GM20431 (cell line): ENCODE results near the gene PCDH9.

ENCODE experiments used
- in situ Hi-C: fragments of 300-500 bp; cut with MseI, MboI; formaldehyde crosslinking; loops from one replicate; pipeline ENCODE4 v1.15.0; 2020; ENCODE audit warnings: low sequenced_read_pairs; ENCODE audit not compliant: unreplicated experiment

The PCDH9 gene

DNA sequence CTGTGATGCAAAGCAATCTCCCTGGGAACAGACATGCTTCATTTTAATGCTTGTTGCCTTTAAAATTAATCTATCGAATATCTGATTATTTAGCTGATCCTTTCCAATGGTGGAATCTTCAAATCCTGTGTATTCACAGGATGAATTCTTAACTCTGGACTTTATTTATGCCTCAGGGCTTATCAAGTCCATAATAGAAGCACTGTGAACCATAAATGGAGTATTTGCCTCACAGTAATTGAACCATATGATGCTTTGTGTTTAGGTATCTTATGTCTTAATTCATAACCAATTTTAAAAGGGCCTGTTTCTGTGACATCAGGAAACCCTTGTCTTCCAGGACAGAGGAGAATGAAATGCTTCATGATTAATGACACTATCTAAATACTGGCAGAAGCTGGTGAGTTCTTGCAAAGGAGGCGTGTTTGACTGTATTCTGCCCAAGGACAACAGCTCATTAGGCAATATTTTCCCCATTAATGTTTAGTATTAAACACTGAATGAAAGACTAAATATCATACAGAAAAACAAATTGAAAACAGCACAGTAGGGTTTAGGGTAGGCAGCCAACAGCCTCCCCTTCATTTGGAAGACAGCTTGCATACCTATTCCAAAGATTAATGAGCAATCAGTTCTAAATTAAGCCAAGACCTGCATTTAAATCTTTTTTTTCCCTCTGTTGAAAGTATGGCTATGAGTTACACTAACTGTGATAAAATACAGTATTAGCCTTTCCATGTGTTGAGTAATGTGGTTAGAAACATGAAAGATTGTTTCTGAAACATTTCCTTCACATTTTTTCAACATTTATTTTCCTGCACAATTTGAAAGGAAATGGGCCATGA, 709.4 kb downstream of the PCDH9 start:
- in situ Hi-C loops = no loop called here

DNA sequence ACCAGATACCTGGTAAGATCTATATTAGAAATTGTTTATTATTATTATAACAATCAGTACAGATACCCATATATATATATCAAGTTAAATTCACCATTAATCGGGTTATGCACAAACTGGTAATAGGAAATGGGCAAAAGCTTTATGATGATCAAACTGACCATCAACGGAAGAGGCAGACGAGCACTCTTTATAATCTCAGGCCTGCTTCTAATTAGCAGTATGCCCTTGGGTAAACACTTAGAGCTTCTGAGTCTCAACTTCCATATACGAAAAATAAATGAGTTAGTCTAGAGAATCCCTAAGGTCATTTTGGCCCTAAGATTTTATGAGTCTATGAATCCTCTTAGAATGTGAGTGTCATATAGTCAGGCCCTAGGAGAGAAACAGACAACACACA, 710.9 kb downstream of the PCDH9 start:
- in situ Hi-C loops = no loop called here

DNA sequence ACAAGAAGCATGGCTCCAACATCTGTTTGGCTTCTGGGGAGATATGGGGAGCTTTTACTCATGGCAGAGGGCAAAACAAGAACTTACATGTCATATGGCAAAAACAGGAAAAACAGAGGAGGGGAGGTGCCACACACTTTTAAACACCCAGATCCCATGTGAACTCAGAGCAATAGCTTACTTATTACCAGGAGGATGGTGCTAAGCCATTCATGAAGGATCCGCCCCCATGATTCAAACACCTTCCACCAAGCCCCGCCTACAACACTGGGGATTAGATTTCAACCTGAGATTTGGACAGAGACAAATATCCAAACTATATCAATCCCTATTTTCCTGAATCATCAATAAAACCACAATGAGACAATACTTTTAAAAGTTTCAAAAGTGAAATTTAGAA, 712.1 kb downstream of the PCDH9 start:
- in situ Hi-C loops = no loop called here

DNA sequence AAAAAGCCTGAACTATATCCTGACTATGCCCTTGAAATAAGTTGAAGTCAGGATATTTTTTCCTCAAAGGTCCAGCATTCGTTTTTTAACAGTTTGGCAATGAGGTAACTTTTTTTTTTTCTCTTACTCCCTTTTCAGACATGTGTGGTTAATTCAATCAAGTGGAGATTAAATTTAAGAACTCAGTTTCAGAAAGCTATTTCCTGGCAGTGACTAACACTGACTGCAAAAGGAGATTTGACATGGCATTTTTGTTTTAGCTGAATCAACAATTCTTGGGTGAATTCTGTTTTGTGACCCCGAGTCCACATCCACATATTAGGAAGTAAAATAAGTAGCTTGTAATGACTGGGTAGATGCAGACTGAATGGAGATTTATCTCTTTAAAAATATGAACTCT, 716.4 kb downstream of the PCDH9 start:
- in situ Hi-C loops = no loop called here

DNA sequence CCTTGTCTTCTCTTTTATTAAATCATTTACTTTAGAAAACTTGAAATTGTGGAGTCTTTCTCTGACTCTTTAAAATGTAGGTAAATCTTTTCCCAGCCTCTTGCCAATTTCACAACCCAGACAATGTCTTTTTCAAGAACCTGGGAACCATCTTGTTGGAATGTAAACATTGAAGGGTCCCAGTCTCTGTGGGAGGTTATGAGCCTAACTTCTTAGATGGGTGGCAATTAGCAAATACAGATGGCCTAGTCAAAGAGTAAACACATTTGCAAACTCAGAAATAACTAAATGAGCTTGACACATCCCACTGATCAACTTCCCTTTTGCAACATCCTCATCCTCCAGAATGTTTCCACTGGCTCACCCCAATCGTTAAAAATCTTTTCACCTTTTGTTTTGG, 721.0 kb downstream of the PCDH9 start:
- in situ Hi-C loops = no loop called here

DNA sequence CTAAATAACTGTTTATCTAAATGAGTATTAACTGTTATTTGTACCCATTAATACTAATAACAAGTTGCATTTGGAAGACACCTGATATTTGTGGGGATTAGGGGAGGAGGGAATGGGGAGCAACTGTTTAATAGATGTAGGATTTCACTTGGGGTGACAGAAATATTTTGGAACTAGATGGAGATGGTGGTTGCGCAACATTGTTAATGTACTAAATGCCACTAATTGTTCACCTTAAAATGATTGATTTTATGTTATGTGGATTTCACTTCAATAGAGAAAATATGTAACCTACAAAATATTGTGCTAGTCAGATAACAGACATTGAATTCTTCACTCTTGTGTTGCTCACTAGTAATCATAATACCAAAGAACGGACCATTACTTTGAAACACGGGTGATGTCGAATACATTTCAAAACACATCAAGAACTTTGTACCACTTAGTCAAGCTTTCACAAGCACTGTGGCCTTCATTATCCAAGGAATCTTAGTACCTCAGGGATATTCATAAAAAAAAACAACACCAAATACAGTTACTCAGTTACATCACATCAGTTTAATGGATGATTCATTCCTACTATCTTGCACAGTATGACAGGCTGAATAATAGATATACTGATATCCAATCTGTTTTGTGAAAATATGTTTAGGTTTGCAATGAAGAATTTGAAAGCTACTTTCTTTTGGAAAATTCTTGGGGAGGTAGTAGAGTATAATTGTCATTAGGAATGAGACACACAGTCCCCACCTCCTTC, 721.8 kb downstream of the PCDH9 start:
- in situ Hi-C loops = no loop called here

DNA sequence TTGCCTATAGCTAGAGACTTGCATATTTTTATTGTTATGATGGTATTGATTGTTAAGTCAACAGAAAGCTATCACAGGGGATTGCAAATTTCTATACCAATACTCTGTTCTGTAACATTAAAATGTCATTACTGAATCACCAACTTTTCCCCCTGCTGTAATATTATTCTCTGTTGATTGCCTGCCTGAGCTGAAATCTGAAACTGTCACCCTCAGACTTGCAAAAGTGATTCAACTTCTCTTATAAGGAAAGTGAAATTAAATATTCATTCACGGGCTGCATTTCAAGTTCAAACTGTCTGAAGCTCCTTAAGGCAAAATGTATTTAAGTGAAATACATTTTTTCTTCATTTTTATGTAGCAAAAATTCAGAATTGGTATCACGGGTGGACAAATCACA, 723.2 kb downstream of the PCDH9 start:
- in situ Hi-C loops = no loop called here

DNA sequence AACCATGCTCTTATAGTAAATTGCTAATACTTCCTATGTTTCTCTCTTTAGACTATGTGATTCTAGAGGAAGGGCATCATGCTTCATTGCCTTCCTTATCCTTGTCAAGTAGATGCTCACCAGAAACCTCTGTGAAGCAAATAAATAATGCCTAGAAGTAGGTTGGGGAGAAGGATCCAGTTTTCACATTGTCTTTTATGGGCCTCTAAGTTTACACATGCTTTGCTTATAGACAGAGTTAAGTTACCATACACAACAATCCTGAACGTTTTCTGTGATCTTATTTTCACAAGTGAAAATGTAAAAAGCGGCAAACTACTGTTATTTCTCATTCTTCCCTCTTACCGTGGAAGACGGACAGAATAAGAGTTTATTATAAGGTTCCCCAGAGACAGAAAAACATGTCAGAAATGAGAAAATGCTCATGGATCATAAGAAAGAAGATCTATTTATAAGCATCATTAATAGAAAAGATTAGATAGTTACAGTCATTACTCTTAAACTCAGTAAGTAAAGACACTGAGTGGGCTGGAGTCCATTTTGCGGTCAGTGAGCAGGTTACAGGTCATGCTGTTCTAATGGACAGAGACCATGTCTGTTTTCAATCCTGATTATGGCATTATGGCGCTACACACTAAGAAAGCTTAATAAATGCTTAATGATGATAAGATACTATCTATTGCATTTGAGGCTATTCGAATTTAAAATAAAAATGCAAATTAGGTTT, 723.9 kb downstream of the PCDH9 start:
- in situ Hi-C loops = no loop called here

DNA sequence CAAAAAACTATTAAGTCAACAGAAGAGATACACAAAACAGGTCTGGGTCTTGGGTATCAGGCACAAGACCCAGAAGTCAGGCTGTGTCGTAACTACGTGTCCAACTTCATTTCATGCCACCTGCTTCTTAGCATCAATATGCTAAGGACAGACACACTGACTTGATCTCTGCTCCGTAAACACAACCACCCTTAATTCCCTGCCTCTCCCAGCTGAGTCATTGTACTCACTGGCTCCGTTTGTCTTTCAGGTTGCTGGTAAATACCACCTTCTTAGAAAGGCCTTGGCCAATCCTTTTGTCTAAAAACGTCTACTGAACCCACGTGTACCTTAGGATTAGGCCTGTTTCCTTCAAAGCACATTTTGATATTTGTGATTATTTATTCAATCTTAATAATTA, 726.2 kb downstream of the PCDH9 start:
- in situ Hi-C loops = no loop called here

DNA sequence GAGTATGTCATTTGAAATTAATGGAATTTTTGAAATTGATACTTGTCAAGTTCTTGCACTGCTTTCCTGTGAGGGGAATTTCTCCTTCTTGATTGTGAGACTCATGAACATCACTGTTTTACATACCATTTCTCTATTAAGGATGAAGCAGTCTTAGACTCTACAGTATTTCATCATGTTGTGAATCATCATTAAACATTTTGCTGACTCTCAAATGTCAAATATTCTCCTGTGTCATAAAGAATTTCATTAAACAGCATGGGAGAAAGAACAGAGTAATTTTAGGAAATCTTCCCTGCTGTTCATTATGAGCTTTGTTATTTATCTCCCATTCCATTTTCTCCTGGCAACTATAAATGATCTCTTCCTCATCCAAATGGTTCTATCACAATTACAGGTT, 729.0 kb downstream of the PCDH9 start:
- in situ Hi-C loops = no loop called here

DNA sequence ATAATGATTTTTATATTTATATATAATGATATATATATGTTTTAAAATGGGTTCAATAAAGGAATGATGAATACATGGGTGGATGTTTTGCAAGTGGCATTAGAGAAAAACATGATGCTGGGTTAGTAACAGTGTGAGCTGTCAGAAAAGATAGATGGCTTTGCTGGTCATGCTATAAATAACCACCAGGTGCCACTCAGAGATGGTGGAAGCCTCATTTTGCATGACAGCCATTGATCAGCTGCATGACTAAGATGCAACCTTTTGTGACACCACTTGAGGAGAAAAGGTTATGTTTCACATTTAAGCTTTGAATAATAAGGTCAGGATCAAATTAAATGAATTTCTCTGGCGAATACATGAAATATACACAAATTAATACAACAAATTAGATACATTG, 737.7 kb downstream of the PCDH9 start:
- in situ Hi-C loops = no loop called here

DNA sequence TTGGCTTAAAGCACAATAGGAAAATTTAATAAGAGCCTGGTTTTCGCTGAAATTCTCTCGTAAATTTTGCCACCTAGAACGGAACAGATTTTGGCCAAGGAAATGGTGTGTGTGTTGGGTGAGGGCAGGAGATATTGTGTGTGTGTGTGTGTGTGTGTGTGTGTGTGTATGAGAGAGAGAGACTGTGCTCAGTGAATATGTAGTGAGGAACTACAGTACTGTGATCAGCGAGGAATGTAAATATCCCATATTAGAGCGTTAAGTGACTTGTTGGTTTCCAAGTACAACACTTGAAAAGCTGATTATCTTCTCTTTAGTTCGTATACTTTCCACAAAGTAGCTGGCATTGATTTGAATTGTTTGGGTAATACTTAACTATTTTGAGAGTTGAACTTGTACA, 738.9 kb downstream of the PCDH9 start:
- in situ Hi-C loops = no loop called here

DNA sequence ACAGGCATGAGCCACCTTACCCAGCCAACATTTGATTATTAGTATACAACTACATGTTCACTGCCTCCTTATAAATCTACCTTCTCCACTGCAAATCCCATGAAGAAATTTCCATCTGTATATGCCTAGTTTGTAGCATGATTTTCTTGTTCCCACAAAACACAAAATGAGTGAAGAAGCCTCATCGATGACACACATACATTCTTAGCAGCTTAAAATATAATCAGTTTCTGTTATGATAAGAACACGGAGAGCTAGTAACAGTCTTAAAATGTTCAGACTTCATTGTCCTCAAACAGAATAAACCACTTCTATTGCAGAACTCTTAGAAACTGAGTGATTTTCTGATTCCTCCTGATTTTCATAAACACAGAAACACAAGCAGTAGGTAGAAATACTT, 740.5 kb downstream of the PCDH9 start:
- in situ Hi-C loops = no loop called here

DNA sequence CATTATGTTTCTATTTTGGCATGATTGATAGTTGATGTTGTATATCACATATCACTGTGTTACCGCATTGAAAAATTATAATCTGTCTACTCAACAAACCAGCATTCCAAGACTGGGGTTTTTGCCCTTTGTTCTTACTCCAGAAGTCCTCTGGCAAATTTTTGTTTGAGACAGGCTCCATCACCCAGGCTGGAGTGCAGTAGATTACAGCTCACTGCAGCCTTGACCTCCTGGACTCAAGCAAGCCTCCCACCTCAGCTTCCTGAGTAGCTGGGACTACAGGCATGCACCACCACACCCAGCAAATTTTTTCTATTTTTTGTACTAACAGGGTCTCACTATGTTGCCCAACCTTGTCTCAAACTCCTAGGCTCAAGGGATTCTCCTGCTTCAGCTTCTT, 741.0 kb downstream of the PCDH9 start:
- in situ Hi-C loops = no loop called here

DNA sequence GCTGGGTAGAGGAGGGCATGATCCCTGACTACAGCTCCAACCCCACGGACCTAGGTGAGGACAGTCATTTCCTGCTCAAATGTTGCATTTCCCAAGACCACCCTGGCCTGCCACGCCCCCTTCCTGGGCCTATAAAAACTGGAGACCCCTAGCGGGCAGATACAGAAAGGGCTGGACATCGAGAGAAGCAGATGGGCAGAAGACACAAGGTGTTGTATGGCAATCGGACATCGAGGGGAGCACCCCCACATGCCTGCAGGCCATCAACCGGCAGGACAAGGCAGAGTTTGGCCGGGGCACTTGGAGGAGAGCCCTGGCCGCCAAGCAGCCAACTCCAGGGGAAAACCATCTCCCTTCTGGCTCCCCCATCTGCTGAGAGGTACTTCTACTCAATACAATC, 746.4 kb downstream of the PCDH9 start:
- in situ Hi-C loops = no loop called here

DNA sequence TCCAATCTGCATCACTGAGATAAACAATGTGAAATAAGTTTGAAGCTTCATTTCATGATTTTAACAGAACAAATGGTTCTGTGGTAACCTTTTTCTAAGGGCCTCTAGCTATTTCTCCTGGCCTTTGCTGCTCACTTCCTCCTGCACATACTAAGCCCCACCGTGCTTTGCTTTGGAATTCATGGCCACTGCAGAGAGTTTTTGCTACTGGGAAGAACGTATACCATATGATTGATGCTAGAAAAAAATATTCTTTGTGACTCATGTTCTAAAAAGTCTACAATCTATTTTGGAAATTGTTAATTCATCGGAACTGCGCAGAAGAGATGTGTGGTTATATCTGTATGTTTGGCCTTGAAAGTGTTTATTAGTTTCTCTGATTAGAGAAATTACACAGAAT, 747.3 kb downstream of the PCDH9 start:
- in situ Hi-C loops = no loop called here

DNA sequence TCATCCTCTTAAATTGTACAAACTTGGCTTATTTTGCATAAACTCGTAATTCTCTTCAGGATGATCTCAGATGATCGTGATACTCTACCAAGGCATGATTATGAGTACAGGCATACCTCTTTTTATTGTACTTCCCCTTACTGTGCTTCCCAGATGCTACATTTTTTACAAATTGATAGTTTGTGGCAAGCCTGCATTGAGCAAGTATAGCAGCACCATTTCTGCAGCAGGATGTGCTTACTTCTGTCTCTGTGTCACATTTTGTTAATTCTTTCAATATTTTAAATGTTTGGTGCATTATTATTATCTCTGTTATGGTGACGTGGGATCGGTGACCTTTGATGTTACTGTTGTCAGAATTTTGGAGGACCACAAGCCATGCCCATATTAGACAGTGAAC, 752.3 kb downstream of the PCDH9 start:
- in situ Hi-C loops = no loop called here

DNA sequence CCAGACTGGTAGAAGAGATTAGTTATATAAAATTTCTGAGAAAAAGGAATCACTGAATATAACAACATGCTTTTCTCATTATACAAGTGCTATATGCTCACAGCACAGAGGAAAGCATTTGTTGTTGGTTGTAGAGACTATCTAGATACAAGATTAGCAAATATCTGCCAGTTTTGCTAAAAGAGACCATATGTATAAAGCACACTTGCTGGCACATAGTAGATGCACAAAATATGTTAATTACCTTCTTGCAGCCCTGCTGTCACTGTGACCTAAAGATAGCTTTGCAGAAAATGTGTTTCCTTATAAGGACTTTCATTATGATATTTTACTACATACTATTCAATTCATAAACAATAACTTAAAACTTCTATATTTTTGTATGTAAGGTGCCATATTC, 755.1 kb downstream of the PCDH9 start:
- in situ Hi-C loops = no loop called here

DNA sequence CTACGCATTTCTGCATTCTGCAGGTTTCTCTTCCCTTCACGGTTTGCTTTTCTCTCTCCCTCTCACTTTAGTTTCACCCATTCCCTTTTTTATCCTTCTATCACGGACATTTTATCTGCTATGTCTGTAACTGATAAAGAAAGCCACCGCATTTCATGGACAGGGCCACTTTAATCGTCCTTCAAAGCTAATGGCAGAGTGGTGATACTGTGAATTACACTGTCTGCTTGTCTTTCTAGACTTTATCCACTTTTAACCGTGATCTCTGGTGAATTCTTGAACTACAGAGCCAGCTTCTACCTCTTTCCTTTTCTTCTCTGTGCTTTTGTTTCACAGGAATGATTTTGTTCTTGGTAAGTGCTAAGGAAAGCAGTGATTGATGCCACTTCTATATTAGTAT, 760.4 kb downstream of the PCDH9 start:
- in situ Hi-C loops = no loop called here

DNA sequence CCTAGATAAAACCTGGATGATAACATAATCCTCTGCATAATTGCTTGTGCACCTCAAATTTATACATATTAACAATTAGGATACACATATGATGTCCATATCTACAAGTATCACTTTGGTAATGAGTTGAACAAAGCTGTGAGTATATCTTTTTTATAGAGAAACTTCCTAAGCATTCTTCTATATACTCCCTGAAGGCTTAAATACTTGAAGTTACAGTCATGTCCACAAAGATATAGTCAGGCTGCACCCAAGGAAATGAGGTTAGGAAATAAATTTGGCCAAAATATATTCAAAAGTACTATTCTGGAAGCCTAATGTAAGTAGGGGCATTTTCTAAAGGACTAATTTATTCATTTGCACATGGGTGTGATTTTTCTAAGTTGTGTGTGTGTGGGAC, 761.5 kb downstream of the PCDH9 start:
- in situ Hi-C loops = no loop called here

DNA sequence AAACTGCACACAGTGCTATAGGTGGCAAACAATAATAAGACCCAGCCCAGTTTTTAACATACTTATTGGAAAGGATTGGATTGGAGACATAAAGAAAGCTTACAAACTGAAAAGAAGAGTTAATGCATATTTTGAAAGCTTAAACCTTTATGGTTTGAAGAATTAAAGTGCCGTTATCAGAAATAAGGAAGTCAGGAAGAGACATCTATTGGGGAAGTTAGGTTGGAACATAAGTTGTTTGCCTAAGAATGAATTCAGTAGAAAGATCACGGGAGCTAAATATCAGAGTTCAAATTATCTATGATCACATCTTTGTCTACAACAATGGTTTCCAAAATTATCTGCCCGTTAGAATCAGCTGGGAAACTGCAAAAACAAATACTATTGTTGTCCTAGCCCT, 767.9 kb downstream of the PCDH9 start:
- in situ Hi-C loops = no loop called here
